Measurements from ENCODE around the gene SRGAP3.

SRGAP3 gene

DNA sequence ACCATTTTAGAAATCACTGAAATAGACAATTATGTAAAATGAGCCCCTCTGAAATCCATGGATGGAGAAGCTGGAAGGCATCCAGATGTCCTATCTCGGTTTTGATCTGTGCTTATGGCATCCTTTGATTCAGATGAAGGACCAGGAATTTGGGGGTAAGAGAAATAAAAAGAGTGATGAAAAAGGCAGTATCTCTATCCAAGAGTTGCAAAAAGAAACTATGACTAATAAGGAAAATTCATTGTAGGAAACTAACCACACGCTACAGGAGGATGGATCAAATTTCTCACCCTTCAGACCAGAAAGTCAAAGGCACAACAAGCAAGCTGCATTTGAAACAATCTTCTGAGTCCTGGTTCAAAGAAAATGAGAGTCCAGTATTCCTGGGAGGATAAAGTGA is 34.8 kb downstream of the SRGAP3 start:
- no peaks in the 10 kb centered on the region for H3K9me3 ChIP-seq (ENCODE audit: control insufficient read depth, insufficient read depth, low read depth, low read length)
- CTCF ChIA-PET: interaction anchor here (0.7 to 3.1 kb wide), 5 partner anchors 51 to 770 kb away, joined by 3 to 10 read pairs (median 4); no protein-coding TSS in a partner anchor
- H3K4me1 ChIP-seq (ENCODE audit: control insufficient read depth, insufficient read depth, low read length): peaks cover 16% of the 10 kb centered on the region
- H3K36me3 ChIP-seq (ENCODE audit: control insufficient read depth in 2 of 2, insufficient read depth in 1 of 2, low read length in 2 of 2): no peaks in the 10 kb centered on the region
- POLR2A ChIA-PET: no interaction called here
- TF ChIP-seq ZBTB20 (tag by site-specific recombination; IDR thresholded peaks at IDR 0.05): peak; percentile 30; the same call in 1 of the 2 replicates
- no peak for TF ChIP-seq ZNF221 (tag by site-specific recombination; IDR thresholded peaks at IDR 0.05; ENCODE audit: borderline replicate concordance)
- TF ChIP-seq PRDM1 (tag by site-specific recombination; IDR thresholded peaks at IDR 0.05): peak; percentile 61
- peak; percentile 88 for TF ChIP-seq PRDM6 (tag by site-specific recombination; IDR thresholded peaks at IDR 0.05)
- TF ChIP-seq TRIM28 (IDR thresholded peaks at IDR 0.05; ENCODE audit: borderline replicate concordance, low read length): no peak
- TF ChIP-seq GLIS1 (tag by site-specific recombination; IDR thresholded peaks at IDR 0.05): 0 out of 2 replicates have a peak, but pooled peaks have one; percentile 16
- TF ChIP-seq ZNF132 (tag by site-specific recombination; IDR thresholded peaks at IDR 0.05; ENCODE audit: borderline replicate concordance): no peak
- TF ChIP-seq SCRT1 (tag by site-specific recombination; IDR thresholded peaks at IDR 0.05; ENCODE audit: borderline replicate concordance): no peak
- 0 out of 2 replicates have a peak, but pooled peaks have one; percentile 9 for TF ChIP-seq IKZF3 (tag by site-specific recombination; IDR thresholded peaks at IDR 0.05)
- peak; percentile 58; the same call in 1 of the 2 replicates for TF ChIP-seq ZEB2 (tag by site-specific recombination; IDR thresholded peaks at IDR 0.05)
- TF ChIP-seq ZNF473 (tag by site-specific recombination; IDR thresholded peaks at IDR 0.05): no peak
- TF ChIP-seq ZBTB8A (tag by site-specific recombination; IDR thresholded peaks at IDR 0.05): no peak
- 0 out of 2 replicates have a peak, but pooled peaks have one; percentile 9 for TF ChIP-seq PRDM10 (tag by site-specific recombination; IDR thresholded peaks at IDR 0.05)
- peak; percentile 64 for TF ChIP-seq ZNF366 (tag by site-specific recombination; conservative IDR thresholded peaks at IDR 0.05)
- 0 out of 2 replicates have a peak, but pooled peaks have one; percentile 26 for TF ChIP-seq SCRT2 (tag by site-specific recombination; IDR thresholded peaks at IDR 0.05)
- TF ChIP-seq ZBTB17 (tag by site-specific recombination; IDR thresholded peaks at IDR 0.05): peak; percentile 69
- H3K4me3 ChIP-seq (ENCODE audit: low read depth, low read length): no peak overlapping the region
- no peak overlapping the region for H3K27ac ChIP-seq (ENCODE audit: extremely low read depth, low read depth, low read length)

DNA sequence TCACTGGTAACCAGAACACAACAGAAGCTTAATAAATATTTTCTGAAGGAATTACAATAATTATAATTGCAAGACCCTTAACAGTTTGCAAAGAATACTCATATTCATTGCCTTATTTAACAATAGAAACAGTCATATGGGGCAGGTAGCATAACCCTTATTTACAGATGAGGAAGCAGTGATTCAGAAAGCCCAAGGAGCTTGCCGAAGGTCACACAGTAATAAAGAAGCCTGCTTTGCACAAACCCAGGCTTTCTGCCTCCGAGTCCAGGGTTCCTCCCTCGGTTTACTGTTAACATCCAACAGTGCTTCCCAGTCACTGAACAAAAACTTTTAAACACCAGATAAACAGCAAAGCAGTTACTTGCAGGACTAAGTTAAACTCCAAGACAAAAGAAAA is 35.3 kb downstream of the SRGAP3 start:
- POLR2A ChIA-PET: no interaction called here
- Histone ChIP-seq H3K4me1 (ENCODE audit: control insufficient read depth, insufficient read depth, low read length) (peaks cover 16% of the 10 kb centered on the region), H3K4me3 (ENCODE audit: low read depth, low read length) (no peak overlapping the region), H3K27ac (ENCODE audit: extremely low read depth, low read depth, low read length) (no peak overlapping the region), H3K9me3 (ENCODE audit: control insufficient read depth, insufficient read depth, low read depth, low read length) (no peaks in the 10 kb centered on the region), H3K36me3 (ENCODE audit: control insufficient read depth in 2 of 2, insufficient read depth in 1 of 2, low read length in 2 of 2) (no peaks in the 10 kb centered on the region)
- TF ChIP-seq FEZF1 (tag by site-specific recombination; IDR thresholded peaks at IDR 0.05) (no peak), ZNF202 (tag by site-specific recombination; IDR thresholded peaks at IDR 0.05; ENCODE audit: borderline replicate concordance) (no peak)
- CTCF ChIA-PET: interaction anchor here (0.7 to 3.1 kb wide), 5 partner anchors 50 to 770 kb away, joined by 3 to 10 read pairs (median 4); no protein-coding TSS in a partner anchor
